ENCODE results near the gene KPNA1.

KPNA1 gene

DNA sequence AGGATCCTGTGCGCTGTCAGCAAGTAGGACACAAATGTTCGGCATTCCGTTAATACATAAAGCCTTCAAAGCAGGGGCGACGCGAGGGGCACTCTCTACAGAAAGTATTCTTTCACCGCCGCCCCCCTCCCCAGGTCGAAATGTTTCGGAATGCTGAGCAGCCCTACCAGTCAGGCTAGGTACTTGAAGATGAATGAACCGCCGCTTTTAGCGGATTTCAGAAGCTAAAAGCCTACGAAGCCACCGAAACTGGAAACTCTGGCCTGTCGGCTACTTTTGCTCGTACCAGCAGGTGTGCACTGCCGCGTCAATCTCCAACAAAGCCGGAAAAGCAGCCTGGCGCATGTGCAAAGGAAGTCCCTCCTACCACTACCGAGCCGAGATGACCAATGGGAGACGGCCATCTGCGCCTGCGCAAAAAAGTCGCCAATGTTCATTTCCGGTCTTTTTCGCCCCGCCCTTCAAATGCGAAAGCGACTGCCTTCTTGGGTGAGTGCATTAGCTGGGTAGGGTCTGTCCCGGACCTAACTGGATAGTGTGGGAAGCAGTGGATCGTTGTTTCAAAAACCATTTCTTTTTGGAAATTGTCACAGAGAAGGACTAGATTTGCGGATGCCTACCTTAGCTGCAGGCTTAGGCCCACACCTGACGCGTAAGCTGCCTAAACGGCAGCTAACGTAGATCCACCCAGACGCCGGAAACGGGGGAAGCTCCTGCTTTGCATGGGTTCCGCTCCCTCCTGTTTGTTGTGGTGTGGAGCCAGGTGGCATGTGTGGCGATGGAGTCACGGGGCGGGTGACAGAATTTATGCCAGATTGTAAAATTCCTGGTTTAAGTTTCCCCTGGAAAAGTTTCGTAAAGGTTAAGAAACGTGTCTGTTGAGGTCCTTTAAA, 98.7 kb downstream of the KPNA1 start, which contains the start of gene WDR5B:
WDR5B (minus strand) TSS at position 301 of the 893 bp plus-strand sequence. CDS start 534 bp downstream, outside the sequence.
- no peak for TF ChIP-seq CTCF (IDR thresholded peaks at IDR 0.05; ENCODE audit: borderline replicate concordance, insufficient read depth, low read depth, low read length)

GRCh38 chr3:122415104-122415744, 99.5 kb downstream of the KPNA1 start:
- TF ChIP-seq CTCF (IDR thresholded peaks at IDR 0.05; ENCODE audit: borderline replicate concordance, insufficient read depth, low read depth, low read length) = no peak
- H3K4me3 ChIP-seq (ENCODE audit: low read depth, low read length) = peak overlapping the region; percentile 54

More for the DNA sequence above, 98.7 kb downstream of the KPNA1 start, which contains the start of gene WDR5B:
- H3K4me3 ChIP-seq (ENCODE audit: low read depth, low read length) = peak within 1 kb of the TSS; percentile 54

DNA sequence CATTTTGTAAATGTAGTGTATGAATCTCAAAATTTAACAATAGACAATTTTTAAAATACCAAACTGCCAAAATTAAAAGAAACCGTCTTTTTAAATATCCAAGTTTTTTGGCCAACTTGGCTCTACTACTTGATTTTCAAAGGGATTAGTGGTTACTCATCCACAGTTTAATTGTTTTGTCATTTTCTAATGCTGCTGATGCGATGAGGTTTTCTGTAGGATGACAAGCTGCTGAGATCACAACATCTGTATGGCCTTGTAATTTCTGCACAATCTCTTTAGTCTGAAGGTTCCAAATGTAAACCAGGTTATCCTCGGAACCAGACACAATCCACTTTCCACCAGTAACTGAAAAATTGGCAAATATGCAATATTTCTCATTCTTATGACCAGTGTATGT, 100.3 kb downstream of the KPNA1 start:
- H3K4me3 ChIP-seq (ENCODE audit: low read depth, low read length) = no peak overlapping the region
- no peak for TF ChIP-seq CTCF (IDR thresholded peaks at IDR 0.05; ENCODE audit: borderline replicate concordance, insufficient read depth, low read depth, low read length)

GRCh38 chr3:122410639-122411038, 104.1 kb downstream of the KPNA1 start:
- no peak for TF ChIP-seq CTCF (IDR thresholded peaks at IDR 0.05; ENCODE audit: borderline replicate concordance, insufficient read depth, low read depth, low read length)
- H3K4me3 ChIP-seq (ENCODE audit: low read depth, low read length) = no peak overlapping the region

DNA sequence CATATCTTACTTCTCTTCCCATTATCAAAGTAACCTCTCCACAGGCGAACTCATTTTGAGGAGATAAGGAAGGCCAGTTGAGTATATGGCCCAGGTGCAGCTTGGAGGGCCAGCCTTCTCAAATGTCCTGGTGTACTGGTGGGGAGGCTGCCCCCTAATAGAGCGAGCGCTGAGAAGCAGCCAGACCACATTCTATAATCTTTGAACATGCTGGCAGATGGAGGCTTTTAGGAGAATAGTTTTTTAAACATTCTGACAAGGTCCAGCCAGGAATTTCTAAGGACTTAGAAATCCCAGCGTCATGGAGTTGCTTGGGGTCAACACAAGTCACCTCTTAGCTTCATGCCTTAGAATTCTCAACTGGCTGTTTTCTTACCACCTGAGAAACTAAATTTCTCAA, 104.6 kb downstream of the KPNA1 start:
- H3K4me3 ChIP-seq (ENCODE audit: low read depth, low read length) = no peak overlapping the region
- no peak for TF ChIP-seq CTCF (IDR thresholded peaks at IDR 0.05; ENCODE audit: borderline replicate concordance, insufficient read depth, low read depth, low read length)

- H3K4me3 ChIP-seq (ENCODE audit: low read depth, low read length) = no peak overlapping the region
- no peak for TF ChIP-seq CTCF (IDR thresholded peaks at IDR 0.05; ENCODE audit: borderline replicate concordance, insufficient read depth, low read depth, low read length)
These were observed 105.3 kb downstream of the KPNA1 start for GRCh38 chr3:122409446-122409845.

Measured in GM12875 (cell line).